Stimulated activated CD4-positive, alpha-beta T cell treated with anti-CD3 and anti-CD28 coated beads, Interleukin-12 subunit alpha, Interleukin-12 subunit beta, amount 100 ng/mL, for 48 hours (primary cell): Measurements from ENCODE around the gene PYCARD.
"Not testable (repeated sequence)": the region's sequence is repeated elsewhere in the genome, so short reads cannot be mapped to it uniquely, and the experiment has no call there.

Source experiments
- DNase-seq, 3 donors: peaks; one replicate each; pipeline ENCODE4 v3.0.0-alpha.2; 2020; ENCODE audit warnings: low read depth in 2 of 3, low spot score in 1 of 3

PYCARD gene

GRCh38 chr16:31215287-31216162 lies 13.0 kb upstream of the PYCARD start:
- DNase-seq: no peak

DNA sequence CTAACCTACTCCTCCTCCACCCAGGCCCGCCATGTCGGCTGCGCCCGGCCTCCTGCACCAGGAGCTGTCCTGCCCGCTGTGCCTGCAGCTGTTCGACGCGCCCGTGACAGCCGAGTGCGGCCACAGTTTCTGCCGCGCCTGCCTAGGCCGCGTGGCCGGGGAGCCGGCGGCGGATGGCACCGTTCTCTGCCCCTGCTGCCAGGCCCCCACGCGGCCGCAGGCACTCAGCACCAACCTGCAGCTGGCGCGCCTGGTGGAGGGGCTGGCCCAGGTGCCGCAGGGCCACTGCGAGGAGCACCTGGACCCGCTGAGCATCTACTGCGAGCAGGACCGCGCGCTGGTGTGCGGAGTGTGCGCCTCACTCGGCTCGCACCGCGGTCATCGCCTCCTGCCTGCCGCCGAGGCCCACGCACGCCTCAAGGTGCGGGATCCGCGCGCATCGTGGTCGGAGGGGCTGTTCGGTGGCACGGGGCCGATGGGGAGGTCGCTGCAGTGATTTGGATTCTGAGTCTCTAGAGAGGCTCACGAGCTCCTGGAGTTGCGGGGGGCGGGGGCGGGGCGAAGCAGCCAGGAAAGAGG lies 12.2 kb upstream of the PYCARD start:
- no peak for DNase-seq

DNA sequence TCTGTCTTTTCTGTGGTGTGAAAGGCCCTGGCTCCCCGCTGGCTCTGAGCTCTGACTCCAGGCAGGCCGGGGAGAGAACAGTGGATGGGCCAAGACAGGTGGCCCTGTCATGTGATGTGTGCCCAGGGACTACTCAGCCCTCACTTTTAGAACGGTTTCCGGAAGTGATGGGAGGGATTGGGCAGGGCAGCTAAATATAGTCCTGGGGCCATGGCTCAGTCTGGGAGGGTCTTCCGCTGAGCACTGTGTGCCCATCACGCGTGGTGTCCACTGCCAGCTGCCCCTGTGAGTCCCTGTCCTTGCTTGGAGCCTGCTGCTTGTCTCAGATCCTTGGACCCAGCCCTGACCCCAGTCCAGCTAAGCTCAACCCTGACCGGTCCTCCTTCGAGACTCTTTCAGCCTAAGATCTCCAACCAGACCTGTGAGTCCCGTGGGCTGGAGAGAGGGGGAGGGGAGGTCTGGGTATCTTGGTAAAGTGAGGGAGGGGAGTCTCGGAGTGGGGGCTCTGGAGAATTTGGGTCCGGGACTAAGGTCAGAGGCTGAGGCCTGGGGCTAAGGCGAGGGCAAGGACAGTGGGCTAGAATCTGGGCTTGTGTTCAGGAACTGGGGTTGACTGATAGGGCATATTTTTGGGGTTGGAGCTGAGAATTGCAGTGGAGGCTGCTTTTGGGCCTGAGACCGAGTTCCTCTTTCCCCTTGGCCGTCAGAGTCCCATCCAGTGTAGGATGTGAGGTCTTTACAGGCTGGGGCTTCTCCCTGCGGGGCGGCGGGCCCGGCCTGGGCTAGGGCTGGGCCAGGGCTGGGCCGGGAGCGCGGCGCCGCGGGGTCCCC lies 11.5 kb upstream of the PYCARD start, which contains the start of gene TRIM72:
TRIM72 (plus strand) TSS at position 243 of the 831 bp plus-strand sequence. CDS start 620 bp downstream, outside the sequence.
- DNase-seq: no peak

DNA sequence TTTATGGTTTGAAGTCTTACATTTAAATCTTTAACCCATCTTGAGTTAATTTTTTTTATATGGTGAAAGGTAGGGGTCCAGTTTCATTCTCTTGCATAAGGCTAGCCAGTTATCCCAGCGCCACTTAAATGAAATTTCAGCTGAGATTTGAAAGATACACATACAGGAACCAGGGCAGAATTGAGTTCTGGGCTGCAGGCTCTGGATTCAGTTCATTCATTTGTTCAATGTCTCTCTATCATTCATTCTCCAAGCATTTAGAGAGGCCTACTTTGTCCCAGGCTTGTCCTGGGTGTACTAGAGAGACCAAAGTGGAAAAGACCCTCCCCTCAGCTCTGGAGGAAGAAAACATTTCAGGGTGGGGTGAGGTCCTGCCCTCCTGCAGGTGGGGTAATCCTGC lies 10.8 kb upstream of the PYCARD start:
- no peak for DNase-seq

GRCh38 chr16:31206776-31207175 lies 4.2 kb upstream of the PYCARD start:
- DNase-seq: no peak

DNA sequence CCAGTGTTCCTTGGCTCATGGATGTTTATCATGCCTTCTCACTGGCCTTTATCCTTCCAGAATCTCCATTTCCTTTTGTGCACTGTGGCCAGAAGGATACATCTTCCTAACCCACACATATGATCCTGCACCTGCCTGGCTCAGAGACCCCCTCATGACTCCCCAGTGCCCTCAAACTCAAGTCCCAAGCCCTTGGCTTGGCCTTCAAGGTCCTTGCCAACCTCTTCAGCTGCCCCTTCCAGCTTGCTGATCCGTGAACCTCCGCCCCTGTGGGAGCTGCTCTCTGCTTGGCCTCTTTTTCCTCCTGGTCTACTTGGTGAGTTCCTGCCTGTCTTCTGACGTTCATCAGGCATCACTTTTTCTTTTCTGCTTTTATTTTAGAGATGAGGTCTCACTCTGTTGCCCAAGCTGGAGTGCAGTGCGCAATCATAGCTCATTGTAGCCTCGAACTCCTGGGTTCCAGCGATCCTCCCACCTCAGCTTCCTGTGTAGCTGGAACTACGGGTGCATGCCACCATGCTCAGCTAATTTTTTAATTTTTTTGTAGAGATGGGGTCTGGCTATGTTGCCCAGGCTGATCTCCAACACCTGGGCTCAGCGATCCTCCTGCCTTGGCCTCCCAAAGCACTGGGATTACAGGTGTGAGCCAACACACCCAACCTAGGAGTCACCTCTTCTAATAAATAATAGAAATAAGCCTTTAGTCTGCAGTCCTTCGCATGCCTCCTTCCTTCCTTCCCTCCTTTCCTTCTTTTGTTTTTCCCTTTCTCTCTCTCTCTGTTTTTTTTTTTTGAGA lies 2.5 kb upstream of the PYCARD start:
- DNase-seq: no peak

- no peak for DNase-seq
Observed at GRCh38 chr16:31201582-31202413, 762 bp downstream of the PYCARD start.

DNA sequence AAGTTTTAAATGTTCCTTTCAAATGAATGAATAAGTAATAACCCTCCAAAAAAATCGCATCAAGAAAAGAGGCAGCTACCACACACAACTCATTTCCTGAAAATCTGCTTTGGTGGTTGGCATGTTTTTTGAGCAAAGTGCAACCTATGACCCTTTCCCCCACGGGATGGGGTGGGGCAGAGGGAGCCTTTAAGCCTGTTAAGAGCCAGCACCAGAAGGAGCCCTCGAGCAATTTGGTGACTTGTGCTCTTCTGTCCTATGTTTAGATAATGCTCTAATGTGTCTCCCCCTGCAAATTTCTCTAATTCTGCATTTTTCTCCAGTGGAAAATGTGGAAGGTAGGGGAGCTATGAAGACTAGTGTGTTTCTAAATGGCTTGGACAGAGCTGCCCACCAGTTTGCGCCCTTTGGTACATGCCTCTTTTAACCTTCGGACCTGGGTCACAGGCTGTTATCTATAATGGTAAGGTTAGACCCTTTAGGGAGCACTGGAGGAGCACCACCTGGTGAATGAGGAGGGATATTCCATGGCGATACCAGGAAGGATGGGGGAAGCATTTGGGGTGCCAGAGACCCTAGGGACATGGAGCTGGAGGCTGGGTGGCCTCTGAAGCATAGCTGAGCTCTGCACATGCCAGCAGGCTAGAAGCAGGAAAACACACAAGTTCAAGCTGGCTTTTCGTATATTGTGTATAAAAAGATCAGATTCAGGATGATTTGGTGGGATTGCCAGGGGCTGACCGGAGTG lies 1.6 kb downstream of the PYCARD start:
- peak in 1 of 3 donors; percentile 30 for DNase-seq

GRCh38 chr16:31200111-31200510 lies 2.4 kb downstream of the PYCARD start:
- DNase-seq: not testable (repeated sequence)

- DNase-seq: no peak
Observed at GRCh38 chr16:31199430-31200041, 3.0 kb downstream of the PYCARD start.

DNA sequence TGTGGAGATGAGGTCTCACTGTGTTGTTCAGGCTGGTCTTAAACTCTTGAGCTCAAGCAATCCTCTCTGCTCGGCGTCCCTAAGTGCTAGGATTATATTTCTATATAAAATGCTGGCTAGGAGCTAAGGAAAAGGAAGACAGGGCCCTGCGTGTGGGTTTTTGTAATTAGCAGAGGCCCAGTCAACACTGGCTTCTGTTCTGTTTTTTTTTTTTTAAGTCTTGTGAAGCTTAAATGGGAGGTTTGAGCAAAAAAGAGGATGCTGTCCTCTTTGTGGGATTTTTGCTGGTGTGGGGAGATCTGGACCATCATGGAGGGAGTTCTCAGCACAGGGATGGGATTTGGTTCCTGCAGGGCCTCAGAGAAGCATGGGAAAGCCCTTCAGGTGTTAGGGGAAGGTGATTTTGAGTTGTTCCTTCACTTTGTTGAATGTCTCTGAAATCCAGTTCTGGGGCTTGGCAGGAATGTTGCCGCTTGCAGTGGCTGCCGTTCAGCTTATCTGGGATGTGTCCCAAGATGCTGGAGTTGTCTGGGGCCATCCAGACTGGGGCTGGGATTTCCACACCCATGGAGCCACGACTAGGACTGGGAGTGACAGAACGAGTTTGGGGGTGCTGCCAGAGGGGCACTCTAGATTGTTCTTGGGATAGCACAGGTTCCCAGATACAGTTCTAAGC lies 4.2 kb downstream of the PYCARD start:
- no peak for DNase-seq

- no peak for DNase-seq
Observed at GRCh38 chr16:31196324-31197088, 6.1 kb downstream of the PYCARD start.

DNA sequence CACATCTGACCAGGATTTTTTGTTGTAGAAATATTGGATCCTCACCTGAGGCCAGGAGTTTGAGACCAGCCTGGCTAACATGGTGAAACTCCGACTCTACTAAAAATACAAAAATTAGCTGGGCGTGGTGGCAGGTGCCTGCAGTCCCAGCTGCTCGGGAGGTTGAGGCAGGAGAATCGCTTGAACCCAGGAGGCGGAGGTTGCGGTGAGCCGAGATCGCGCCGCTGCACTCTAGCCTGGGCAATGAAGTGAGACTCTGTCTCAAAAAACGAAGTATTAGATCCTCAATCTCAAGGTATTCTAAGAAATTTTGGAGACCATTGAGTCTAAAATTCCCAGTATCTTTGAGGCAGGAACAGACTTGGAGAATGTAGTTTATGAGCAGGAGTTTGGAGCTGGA lies 6.7 kb downstream of the PYCARD start:
- DNase-seq: not testable (repeated sequence)

DNA sequence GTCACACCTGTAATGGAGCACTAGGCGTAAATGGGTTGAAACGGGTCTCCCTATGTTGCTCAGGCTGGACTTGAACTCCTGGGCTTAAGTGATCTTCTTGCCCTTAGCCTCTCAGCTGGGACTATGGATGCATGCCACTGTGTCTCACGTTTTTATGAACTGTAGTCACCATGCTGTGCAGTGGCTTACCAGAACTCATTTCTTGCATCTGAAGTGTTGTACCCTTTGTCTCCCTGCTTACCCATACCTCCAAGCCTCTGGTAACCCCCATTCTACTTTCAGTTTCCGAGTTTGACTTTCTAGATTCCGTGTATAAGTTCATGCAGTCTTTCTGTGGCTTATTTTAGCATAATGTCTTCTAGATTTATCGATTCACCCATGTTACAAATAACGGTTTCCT lies 7.7 kb downstream of the PYCARD start:
- DNase-seq: no peak

DNA sequence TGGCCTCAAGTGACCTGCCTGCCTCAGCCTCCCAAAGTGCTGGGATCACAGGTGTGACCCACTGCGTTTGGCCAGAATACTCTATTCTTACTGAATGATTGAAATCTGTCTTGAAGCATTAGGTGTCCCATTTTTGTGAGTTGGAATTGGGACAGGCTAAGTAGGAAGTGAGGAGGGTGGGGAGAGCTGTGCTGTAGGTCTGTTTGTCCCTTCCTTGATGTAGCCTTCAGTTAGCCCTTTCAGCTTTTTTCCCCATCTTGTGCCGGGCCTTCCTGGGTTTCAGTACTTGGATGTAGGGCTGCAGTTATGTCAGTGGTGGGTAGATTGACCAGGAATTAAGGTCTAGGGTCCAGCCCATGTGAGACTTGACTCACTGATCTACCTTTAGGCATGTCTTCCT lies 8.7 kb downstream of the PYCARD start:
- no peak for DNase-seq

DNA sequence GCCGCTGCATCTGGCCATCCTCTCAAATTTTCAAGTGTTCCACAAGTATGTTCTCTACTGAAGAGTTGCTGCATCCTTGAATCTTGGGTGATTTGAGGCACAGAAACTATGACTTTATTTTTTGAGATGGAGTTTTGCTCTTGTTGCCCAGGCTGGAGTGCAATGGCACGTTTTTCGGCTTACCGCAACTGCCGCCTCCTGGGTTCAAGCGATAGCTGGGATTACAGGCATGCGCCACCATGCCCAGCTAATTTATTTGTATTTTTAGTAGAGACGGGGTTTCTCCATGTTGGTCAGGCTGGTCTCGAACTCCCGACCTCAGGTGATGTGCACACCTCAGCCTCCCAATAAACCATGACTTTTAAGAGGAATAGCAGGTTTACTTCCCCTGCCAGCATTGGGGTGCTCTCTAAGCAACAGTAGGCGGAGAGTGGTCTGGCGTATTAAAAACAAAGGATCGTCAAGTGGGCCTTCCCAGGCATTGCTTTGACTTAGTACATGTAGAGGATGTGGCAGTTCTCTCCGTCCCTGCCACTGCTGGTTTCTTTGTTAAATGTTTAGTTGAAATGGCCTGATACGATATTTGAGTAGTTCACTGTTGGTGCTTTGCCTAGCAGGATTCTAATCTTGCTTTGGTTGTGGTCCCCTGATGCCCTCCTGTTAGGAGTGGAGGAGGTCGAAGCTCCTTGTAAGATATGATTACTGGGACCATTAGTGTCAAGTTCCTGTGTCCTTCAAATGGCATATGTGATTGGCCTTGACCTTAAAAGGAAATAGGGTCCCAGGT lies 9.5 kb downstream of the PYCARD start:
- DNase-seq: no peak
